ENCODE measurements around the gene ACTN1.

DNA sequence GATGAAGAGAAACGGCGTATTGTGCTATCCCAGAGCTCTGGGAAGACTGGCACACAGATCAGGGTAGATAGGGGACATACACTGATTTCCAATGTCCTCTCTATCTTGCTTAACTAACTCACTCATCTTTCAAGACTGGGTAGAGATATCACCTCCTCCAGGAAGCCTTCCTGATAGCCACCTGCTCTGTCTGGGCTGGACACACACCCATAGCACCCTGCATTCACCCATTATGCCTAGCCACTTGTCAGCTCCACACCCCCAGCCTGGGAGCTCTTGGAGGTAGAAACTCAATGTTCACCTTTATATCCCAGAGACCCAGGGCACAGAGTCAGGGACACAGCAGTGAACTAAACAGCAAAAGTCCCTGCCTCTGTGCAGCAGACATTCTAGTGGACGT is 52.0 kb downstream of the ACTN1 start:
- TF ChIP-seq CTCF (IDR thresholded peaks at IDR 0.05) (no peak), POLR2A (IDR thresholded peaks at IDR 0.05) (no peak)
